ENCODE results near the gene CXCL8.
A peak's percentile ranks its signal among the peaks of the same experiment; 100 is the strongest.

CXCL8 gene

DNA sequence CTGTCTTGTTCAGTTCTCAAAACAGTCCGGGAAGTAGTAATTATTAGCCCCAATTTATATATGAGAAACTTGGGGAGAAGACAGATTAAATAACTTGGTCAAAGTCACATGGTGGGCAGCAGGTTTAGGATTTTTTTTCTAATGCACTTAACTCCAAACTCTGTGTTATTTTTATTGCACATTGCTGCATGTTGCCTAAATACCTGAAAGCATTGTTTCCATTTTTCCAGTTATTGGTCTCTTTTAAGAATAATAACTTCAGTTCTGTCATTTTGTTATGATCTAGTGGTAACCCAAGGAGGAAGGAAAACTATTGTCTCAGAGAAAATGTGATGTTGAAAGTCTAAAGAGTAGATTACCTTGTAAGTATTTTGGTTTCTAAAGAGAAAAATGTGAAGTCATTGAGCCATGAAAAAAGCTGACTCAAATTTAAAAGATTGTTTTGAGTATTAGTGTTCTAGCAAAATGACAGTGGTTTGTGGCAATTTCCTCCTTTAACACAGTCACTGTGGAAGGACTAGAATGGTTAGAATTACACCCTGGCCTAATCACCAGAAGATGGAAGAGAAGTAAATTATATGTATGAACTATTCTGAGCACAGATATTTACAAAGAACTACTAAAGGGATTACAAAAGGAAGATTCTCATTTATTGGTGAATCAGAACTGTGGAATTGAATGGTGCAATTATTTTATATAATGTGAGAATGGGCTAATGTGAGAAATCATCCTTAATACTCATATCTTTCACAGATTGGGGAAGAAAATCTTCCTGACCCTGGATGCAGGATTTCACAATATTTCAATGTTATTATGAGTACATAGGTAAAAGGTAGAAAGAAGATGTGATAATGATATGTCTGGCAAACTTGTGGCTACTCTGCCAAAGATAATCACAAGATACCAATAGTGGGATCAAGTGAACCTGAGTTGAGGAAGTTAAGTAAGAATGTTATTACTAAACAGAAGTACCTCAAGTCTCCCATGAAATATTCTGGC lies 21.7 kb upstream of the CXCL8 start:
- DNase-seq, result no peak

DNA sequence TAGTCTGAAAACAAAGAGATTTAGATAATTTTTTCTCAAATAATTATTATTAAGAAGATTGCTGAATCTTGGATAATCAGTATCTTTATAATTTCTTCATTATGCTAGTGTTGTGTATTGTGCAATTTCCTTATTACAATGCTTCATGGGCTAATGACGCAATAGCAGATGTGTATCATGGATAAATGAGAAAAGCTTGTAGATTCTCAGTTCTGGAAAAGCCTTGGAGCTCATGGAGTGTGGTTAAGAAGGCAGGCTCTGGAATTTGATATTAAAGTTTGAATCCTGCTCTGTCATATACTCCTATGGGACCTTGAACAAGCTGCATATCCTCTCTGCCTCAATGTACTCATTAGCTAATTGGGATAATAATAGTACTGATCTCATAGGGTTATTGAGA lies 18.9 kb upstream of the CXCL8 start:
- DNase-seq, result no peak

DNA sequence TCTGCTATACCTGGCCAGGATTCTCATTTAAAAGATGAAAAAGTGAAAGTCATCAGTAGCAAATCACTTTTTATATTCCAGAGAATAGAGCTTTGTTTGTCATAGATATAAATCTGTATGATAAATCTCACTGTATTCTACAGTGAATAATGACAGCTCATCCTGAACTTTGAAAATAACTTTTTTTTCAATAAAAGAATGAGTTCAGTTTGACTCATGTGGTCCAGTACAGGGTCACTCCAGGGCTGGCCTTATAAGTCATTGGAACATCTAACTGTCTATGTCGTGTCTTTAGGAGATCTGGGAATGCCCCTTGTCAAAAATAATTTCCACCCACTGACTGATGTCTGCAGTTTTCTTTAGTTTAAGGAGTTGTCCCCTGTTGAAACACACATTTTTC lies 18.5 kb upstream of the CXCL8 start:
- no peak for DNase-seq

DNA sequence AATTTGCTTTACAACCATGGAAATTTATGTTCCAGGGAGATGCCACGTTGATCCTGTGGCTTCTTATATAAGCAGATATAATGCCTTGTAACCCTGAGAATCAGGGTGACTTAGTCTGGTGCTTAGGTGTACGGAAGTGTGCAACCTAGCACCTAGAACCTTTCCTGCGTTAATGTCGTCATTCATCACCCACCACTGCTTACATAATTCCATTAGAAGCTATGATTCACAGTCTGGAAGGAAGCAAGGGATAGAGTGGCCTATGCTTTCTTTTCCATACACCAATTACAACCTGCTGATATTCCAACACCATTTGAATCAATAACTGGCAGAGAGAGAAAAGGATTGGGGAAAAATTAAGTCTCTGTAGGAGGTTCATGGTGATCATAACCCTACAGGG lies 17.3 kb upstream of the CXCL8 start:
- no peak for DNase-seq

DNA sequence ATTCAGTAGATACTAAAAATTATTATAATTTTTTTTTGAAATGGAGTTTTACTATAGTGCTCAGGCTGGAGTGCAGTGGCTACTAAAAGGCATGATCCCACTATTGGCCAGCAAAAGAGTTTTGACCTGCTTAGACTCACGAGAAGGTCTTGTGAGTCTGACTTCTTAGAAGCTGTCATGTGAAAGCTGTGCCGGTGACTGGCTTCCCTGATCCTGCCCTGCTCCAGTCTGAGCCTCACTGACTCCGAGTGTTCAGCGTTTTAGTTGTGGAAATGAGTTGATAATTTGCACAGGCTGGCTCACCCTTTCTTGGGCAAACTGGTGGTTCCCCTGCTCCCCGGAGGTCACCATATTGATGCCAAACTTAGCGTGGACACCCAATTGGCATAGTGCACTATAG lies 16.4 kb upstream of the CXCL8 start:
- no peak for DNase-seq

DNA sequence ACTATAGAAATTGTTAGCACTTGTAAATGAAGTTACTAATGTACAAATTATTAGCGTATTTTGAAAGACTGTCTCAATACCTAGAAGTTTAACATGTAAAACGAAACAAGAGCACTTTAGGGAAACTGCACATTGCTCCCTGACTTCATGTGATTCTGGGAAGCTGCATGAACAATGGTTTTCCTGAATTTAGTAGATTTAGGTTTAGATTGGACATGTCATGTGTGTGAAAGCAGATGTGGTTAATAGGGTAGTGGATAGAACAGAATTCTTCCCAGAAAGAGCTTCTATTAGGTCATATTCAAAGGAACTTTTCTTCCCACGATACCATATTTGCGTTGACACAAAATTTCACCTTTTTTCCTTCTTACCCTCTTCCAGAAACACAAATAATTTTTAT lies 14.9 kb upstream of the CXCL8 start:
- no peak for DNase-seq

DNA sequence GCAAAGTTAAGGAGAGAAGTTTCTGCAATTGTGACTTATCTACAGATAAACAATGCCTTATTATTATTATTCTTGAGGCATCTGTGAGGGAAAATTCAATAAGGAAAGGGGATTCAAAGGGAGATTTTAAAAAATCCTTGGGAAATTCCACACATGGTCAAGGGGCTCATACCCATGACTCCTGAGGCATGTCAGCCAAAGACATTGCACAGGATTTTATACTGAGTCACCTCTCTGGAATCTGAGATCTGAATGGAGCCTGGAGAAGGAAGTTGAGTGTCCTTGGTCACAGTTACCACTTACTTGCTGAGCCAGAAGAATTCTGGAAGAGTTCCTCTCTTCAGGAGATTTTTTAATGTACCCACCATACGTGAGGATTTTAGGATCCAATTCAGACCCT lies 14.4 kb upstream of the CXCL8 start:
- DNase-seq, result no peak

DNA sequence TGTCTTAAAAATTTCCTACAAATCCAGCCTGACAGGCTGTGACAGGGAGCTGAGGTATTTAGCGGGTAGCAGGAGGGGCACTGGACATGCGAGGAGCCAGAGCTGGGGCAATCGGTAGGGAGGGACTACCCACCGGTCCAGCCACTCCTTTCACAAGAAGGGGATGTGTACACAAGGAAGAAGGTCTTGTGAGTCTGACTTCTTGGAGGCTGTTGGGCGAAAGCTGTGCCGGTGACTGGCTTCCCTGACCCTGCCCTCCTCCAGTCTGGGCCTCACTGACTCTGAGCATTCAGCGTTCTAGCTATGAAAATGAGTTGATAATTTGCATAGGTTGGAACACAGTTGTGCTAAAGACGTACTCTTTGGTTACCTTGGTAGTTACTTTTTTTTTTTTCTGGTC lies 12.7 kb upstream of the CXCL8 start:
- DNase-seq, result no peak

DNA sequence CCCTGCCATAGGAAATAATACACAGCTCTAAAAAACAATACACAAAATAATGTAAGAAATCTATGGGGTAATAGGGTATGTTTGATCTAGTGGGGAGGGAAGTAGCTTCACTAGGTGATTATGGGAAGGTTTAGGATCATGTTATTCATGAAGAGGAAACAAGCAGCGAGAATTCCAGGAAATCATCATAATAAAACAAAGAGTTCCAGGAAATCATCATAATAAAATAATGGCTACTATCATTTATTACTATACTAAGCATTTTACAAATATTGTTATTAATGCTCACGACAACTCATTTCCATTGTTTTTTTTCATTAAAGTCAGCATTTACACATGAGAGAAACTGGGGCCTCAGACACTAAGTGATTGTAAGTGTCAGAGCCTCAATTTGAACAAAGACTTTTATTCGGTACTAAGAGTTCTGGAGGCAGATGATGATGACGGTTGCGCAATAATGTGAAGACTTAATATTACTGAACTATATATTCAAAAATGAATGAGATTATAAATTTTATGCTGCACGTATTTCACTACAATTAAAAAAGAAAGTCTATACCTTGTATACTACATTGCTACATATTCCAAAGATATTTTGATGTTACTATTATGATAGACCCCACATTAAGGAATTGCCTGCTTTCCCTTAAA lies 12.2 kb upstream of the CXCL8 start:
- DNase-seq, result no peak

DNA sequence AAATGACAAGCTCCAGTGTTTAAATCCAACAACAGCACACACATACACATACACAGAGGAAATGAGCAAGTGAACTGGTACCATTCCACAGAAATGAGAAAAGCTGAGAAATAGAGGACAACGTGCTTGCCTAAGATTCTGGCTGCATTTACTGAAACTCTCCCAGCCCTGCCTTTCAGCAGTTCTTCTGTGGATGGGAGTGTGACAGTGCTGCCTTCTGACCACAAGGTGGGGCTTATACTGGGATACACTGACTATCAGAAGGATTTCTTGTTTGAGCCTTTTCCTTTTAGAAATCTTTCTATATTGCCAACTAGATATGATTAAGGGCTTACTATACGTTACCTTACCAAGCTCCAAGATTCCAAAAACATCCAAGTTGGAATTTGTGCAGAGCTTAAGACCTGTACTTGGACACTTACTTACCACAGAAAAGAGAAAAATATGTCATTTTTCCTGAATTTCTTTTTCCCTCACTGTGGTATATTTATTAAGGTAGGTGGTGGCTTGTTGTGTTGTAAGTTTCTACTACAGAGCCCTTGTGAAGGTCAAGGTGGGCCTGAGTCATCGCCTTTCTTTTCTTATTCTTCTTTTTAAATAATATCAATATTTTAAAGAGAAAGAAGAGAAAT lies 10.7 kb upstream of the CXCL8 start:
- DNase-seq, result peak in 35 of 56 donors; percentile 2 to 67 (median 20)

DNA sequence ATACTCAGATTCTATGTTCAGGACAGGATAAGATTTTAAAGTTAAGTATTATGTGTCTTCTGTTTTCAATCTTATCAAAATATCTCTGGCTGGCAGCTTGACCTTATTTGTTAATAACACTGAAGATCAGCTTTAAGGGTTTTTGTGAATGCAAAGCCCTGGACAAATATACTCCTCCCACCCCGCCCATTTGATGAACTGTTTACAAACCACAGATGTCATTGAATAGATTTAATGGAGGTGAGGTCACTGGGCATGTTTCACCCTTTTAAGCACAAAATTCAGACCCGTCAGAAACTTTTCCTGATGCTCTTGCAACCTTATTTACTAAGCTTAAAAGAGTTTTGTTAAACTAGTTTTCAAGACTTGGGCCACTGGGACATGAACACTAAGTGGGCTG lies 10.1 kb upstream of the CXCL8 start:
- DNase-seq, result no peak

DNA sequence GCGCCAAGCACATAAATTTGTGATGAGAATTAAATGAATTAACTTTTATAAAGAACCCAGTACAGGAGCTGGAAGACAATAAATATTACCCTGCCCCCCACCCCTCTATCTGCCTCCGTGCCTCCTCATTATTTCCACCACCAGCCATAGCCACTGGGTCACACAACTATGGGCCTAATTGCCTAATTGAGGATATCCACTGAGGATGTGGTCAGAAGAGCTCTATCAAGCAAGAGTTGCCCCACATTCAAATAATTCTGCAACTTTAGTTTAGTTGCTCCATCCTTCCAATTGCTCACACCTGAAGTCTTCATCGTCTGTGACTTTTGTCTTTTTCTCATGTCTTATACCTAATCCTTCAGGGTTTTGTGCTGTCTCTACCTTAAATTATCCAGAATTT lies 9.5 kb upstream of the CXCL8 start:
- no peak for DNase-seq

DNA sequence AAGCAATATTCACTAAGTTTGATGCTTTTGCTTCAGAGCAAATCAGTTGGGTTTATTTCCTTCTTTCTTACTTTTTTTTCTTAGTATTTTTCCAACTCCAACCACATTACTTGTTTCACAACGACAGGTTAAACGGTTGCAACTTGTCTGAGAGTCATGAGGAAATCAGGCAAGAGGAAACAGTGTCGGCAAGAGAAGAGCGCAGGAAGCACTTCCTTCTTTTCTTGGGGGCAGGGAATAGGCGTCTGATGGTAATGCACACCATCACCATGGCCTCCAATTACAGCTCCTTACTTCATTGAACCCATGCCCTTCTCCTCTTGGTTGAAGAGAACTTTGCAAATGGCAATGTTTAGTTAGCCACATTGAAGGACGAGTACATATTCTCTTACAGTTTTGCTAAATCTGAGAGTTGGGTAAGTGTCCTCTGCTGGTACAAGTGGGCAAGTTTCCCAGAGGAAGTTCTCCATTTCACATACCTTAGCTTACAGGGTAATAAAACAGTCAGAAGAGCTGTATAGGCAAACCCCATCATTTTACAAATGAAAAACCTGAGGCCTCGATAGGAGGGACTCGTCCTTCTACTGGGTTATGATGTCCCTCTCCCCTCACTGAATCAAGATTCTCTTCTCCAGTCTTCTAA lies 8.3 kb upstream of the CXCL8 start:
- DNase-seq, result peak in 4 of 56 donors; percentile 1 to 7 (median 5)

DNA sequence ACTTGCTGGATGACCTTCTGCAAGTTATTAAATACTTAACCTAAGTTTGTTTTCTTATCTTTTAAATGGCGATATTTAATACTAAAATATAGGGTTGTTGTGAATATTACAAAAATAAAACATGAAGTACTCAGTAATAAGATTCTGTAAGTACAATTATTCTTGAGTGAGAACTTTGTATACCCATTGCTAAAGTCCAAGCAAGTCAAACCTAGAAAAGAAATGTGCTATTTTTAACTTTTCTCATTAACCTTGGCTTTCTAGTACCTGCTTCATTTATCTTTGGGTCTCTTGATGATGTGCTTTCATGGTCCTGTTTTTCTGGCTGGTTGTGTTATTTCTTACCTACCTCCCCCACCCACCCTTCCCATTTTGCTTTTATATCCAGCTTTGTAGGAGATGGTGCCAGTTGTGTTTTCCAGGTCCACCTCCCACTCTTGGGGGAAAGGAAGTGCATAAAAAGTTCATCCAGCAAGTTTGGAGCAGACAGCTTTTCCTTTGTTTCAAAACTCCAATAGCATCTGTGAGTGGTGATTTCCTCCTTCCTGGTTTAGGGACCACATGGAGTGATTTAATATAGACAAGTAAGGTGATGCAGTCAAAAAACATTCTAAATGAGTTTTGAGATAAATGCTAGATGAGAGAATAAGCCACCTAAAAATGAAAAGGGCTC lies 7.5 kb upstream of the CXCL8 start:
- no peak for DNase-seq

DNA sequence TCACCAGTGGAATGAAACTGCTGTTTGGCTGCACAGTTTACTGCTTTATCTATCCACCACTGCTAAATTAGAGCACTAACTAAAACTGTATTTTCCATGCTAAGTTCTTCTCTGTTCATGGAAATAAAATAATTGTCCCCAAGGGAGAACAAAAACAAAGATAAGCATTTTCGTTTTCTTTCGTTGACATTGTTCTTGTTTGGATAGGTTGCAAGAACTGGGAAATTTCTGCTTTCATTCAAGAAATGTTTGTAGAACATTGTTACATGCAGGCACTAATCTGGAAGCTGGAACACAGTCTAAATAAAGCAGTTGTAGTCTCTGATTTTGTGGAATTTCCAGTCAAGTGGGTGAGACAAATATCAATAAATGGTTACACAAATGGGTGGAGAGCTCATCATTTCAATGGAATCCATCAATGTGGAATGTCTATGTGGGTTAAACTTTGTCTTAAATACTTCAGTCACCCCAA lies 5.8 kb upstream of the CXCL8 start:
- no peak for DNase-seq

DNA sequence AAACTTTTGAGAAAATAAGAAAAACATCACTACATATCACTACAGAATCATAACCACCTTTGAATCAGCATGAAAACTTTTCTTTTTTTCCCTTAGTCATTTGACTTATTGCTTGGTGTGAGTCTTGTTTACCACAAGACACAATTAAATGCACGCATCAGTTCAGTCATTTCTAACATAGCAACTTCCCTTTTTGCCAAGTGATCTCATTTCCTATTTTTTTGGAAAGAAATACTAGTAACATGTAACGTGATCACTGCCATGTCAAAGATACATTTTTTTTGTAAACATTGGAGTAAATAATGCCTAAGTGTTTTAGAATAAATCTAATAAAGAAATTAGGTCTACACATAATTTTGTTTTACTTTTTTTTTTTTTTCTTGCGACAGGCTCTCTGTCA lies 5.1 kb upstream of the CXCL8 start:
- DNase-seq, result no peak

DNA sequence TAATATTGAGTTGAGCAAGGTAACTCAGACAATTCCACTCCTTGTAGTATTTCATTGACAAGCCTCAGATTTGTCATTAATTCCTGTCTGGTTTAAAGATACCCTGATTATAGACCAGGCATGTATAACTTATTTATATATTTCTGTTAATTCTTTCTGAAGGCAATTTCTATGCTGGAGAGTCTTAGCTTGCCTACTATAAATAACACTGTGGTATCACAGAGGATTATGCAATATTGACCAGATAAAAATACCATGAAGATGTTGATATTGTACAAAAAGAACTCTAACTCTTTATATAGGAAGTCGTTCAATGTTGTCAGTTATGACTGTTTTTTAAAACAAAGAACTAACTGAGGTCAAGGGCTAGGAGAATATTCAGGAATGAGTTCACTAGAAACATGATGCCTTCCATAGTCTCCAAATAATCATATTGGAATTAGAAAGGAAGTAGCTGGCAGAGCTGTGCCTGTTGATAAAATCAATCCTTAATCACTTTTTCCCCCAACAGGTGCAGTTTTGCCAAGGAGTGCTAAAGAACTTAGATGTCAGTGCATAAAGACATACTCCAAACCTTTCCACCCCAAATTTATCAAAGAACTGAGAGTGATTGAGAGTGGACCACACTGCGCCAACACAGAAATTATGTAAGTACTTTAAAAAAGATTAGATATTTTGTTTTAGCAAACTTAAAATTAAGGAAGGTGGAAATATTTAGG lies 821 bp downstream of the CXCL8 start:
- DNase-seq, result no peak

DNA sequence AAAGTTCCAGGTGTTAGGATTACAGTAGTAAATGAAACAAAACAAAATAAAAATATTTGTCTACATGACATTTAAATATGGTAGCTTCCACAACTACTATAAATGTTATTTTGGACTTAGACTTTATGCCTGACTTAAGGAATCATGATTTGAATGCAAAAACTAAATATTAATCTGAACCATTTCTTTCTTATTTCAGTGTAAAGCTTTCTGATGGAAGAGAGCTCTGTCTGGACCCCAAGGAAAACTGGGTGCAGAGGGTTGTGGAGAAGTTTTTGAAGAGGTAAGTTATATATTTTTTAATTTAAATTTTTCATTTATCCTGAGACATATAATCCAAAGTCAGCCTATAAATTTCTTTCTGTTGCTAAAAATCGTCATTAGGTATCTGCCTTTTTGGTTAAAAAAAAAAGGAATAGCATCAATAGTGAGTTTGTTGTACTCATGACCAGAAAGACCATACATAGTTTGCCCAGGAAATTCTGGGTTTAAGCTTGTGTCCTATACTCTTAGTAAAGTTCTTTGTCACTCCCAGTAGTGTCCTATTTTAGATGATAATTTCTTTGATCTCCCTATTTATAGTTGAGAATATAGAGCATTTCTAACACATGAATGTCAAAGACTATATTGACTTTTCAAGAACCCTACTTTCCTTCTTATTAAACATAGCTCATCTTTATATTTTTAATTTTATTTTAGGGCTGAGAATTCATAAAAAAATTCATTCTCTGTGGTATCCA lies 1.6 kb downstream of the CXCL8 start:
- DNase-seq, result no peak

DNA sequence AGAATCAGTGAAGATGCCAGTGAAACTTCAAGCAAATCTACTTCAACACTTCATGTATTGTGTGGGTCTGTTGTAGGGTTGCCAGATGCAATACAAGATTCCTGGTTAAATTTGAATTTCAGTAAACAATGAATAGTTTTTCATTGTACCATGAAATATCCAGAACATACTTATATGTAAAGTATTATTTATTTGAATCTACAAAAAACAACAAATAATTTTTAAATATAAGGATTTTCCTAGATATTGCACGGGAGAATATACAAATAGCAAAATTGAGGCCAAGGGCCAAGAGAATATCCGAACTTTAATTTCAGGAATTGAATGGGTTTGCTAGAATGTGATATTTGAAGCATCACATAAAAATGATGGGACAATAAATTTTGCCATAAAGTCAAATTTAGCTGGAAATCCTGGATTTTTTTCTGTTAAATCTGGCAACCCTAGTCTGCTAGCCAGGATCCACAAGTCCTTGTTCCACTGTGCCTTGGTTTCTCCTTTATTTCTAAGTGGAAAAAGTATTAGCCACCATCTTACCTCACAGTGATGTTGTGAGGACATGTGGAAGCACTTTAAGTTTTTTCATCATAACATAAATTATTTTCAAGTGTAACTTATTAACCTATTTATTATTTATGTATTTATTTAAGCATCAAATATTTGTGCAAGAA lies 2.3 kb downstream of the CXCL8 start:
- DNase-seq, result no peak
